Smooth muscle cell (in vitro differentiated cells): Measurements from ENCODE around the gene PYDC2. TPM values are rescaled to one million over a fixed set of nuclear protein-coding genes. Genes with fewer than 3 reads are reported as not detected.

Source experiments
- DNase-seq: peaks from one replicate; lab custom pipeline; 2025; ENCODE audit not compliant: unreplicated experiment; lab: John Stamatoyannopoulos, UW
- H2AFZ ChIP-seq: fragments of 200-600 bp; sonication (generic); 2 replicates; pipeline ENCODE4 v1.6.0; 2016; ENCODE audit warnings: antibody characterized with exemption, low read depth, mild to moderate bottlenecking
- H3F3A ChIP-seq: fragments of 200-600 bp; sonication (generic); 2 replicates; pipeline ENCODE4 v1.6.0; 2017; ENCODE audit warnings: antibody characterized with exemption, low read depth
- H3K27ac ChIP-seq: fragments of 200-600 bp; sonication (generic); 2 replicates; pipeline ENCODE4 v1.5.1; 2016; ENCODE audit warnings: low read depth, mild to moderate bottlenecking
- H3K27me3 ChIP-seq: fragments of 200-600 bp; sonication (generic); 2 replicates; pipeline ENCODE4 v1.6.1; 2016; ENCODE audit warnings: low read depth, mild to moderate bottlenecking
- H3K36me3 ChIP-seq: fragments of 200-600 bp; sonication (generic); 2 replicates; pipeline ENCODE4 v1.5.1; 2016; ENCODE audit warnings: low read depth
- H3K4me1 ChIP-seq: fragments of 200-600 bp; sonication (generic); 2 replicates; pipeline ENCODE4 v1.5.1; 2016; ENCODE audit warnings: low read depth
- H3K4me2 ChIP-seq: fragments of 200-600 bp; sonication (generic); 2 replicates; pipeline ENCODE4 v1.6.0; 2016; ENCODE audit warnings: mild to moderate bottlenecking
- H3K4me3 ChIP-seq: fragments of 200-600 bp; sonication (generic); 2 replicates; pipeline ENCODE4 v1.5.1; 2016; ENCODE audit warnings: mild to moderate bottlenecking
- H3K79me2 ChIP-seq: fragments of 200-600 bp; sonication (generic); 2 replicates; pipeline ENCODE4 v1.6.0; 2016; ENCODE audit warnings: low read depth, mild to moderate bottlenecking
- H3K9ac ChIP-seq: fragments of 200-600 bp; sonication (generic); 2 replicates; pipeline ENCODE4 v1.6.0; 2016; ENCODE audit warnings: low read depth
- H3K9me3 ChIP-seq: fragments of 200-600 bp; sonication (generic); replicated peaks from 2 replicates; pipeline ENCODE4 v1.5.1; 2016; ENCODE audit warnings: low read depth
- H4K20me1 ChIP-seq: fragments of 200-600 bp; sonication (generic); 2 replicates; pipeline ENCODE4 v1.6.0; 2016; ENCODE audit warnings: low read depth
- CTCF ChIP-seq: fragments of 200-600 bp; sonication (generic); IDR thresholded peaks from 2 replicates; pipeline ENCODE4 v1.5.1; 2017; ENCODE audit warnings: borderline replicate concordance, mild to moderate bottlenecking, antibody characterized with exemption; ENCODE audit not compliant: insufficient read depth, poor library complexity, severe bottlenecking
- WGBS: methylation state at CpG from one replicate; pipeline ENCODE4 v1.1.7; 2016; ENCODE audit warnings: low lambda C conversion rate; 5-methylcytosine and 5-hydroxymethylcytosine counted together
- polyA plus RNA-seq: library from polyadenylated mRNA; unstranded; fragments of >200 nt; fragmentation: Nextera tagmentation; extraction: Ambion mirVana; gene quantifications from 2 replicates; pipeline ENCODE4 v1.2.1, GENCODE V29; 2016
- total RNA-seq: library from RNA; depleted of rRNA; stranded (reverse); fragments of >200 nt; gene quantifications from 2 replicates; pipeline ENCODE4 v1.2.3, GENCODE V29; 2014

The PYDC2 gene
- total and polyA plus RNA-seq, 2 experiments from 2014 or later = not detected

DNA sequence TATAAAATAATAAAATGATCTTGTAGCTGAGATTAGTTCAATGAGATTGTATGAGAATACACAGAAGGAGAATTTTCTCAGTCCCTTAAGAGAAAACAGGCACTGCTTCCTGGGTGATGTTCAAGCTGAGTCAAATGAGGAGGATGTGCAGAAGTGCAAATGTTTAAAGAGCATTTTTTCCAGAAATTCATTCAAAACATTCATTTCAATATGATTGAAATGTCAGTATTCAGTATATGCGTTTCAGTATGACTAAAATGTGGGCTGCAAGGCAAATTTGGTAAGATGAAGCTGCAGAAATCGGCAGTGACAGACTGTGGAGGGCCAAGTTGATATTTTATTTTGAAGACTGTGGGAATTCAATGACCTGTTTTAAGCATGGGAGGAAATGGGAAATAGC, 19.3 kb upstream of the PYDC2 start:
- no peak for TF ChIP-seq CTCF
- Histone ChIP-seq H3K79me2 (no peaks in the 10 kb centered on the region), H3K36me3 (no peaks in the 10 kb centered on the region), H3K9ac (no peak overlapping the region), H3K27ac (no peak overlapping the region), H3K4me3 (no peak overlapping the region), H3F3A (no peaks in the 10 kb centered on the region), H3K27me3 (no peaks in the 10 kb centered on the region), H3K4me2 (no peak overlapping the region), H3K4me1 (no peaks in the 10 kb centered on the region), H2AFZ (no peak overlapping the region), H4K20me1 (no peaks in the 10 kb centered on the region), H3K9me3 (no peaks in the 10 kb centered on the region)
- 63% methylated on average over 2 of the region's 2 CpGs for WGBS
- DNase-seq = no peak

DNA sequence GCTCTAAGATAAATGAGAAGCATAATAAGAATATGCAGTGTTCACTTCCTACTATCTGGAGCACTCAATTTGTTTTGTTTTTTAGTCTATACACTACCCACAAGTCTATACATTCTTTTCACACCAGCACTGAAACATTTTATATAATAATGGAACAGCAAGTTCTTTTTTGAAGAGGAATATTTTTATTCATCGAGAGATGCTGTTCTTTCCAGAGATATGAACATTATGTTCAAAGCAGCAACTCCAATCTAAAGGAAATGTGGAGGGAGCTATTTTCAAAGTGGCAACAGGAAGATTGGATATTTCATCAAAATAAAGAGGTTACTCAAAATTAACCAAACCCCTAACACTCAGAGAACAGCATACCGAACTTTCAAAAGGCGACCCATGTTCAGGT, 16.4 kb upstream of the PYDC2 start:
- H3K4me2 ChIP-seq = no peak overlapping the region
- no peaks in the 10 kb centered on the region for H3F3A ChIP-seq
- H3K36me3 ChIP-seq = no peaks in the 10 kb centered on the region
- 94% methylated on average over 3 of the region's 3 CpGs for WGBS
- no peaks in the 10 kb centered on the region for H3K79me2 ChIP-seq
- H3K4me3 ChIP-seq = no peak overlapping the region
- no peak for TF ChIP-seq CTCF
- no peaks in the 10 kb centered on the region for H3K9me3 ChIP-seq
- no peak overlapping the region for H3K27ac ChIP-seq
- DNase-seq = no peak
- H3K9ac ChIP-seq = no peak overlapping the region
- H2AFZ ChIP-seq = no peak overlapping the region
- no peaks in the 10 kb centered on the region for H3K27me3 ChIP-seq
- no peaks in the 10 kb centered on the region for H4K20me1 ChIP-seq
- no peaks in the 10 kb centered on the region for H3K4me1 ChIP-seq

GRCh38 chr3:191449256-191449655, 11.7 kb upstream of the PYDC2 start:
- Histone ChIP-seq H3K4me3 (no peak overlapping the region), H2AFZ (no peak overlapping the region), H3K9ac (no peak overlapping the region), H3K9me3 (no peaks in the 10 kb centered on the region), H3K4me2 (no peak overlapping the region), H3F3A (no peaks in the 10 kb centered on the region), H3K4me1 (no peaks in the 10 kb centered on the region), H4K20me1 (no peaks in the 10 kb centered on the region), H3K36me3 (no peaks in the 10 kb centered on the region), H3K27ac (no peak overlapping the region), H3K27me3 (no peaks in the 10 kb centered on the region), H3K79me2 (no peaks in the 10 kb centered on the region)
- DNase-seq = no peak
- TF ChIP-seq CTCF = no peak
- WGBS = 96% methylated on average over 1 of the region's 1 CpG

- Histone ChIP-seq H3K9me3 (no peaks in the 10 kb centered on the region), H3K4me1 (no peaks in the 10 kb centered on the region), H3F3A (no peaks in the 10 kb centered on the region), H3K9ac (no peak overlapping the region), H3K27ac (no peak overlapping the region), H4K20me1 (no peaks in the 10 kb centered on the region), H3K36me3 (no peaks in the 10 kb centered on the region), H3K4me3 (no peak overlapping the region), H3K27me3 (no peaks in the 10 kb centered on the region), H3K79me2 (no peaks in the 10 kb centered on the region), H2AFZ (peak overlapping the region; percentile 10), H3K4me2 (peak overlapping the region; percentile 8)
- DNase-seq = no peak
- no peak for TF ChIP-seq CTCF
- WGBS = 33% methylated on average over 3 of the region's 3 CpGs
These were observed 5.6 kb upstream of the PYDC2 start for GRCh38 chr3:191455257-191455952.
